Measurements from ENCODE around the gene RGS3. TPM values are rescaled to one million over a fixed set of nuclear protein-coding genes. Genes with fewer than 3 reads are reported as not detected.

The RGS3 gene
- total RNA-seq, 1 experiment from 2014 or later = 35.8 TPM

GRCh38 chr9:113573046-113573958 is 109.8 kb downstream of the RGS3 start:
- peaks cover 29% of the 10 kb centered on the region for H3K4me1 ChIP-seq
- no peaks in the 10 kb centered on the region for H3K27me3 ChIP-seq
- H3K36me3 ChIP-seq = 0 out of 2 replicates have a peak, but pooled peaks cover 5% of the 10 kb centered on the region
- H3K4me3 ChIP-seq = no peak overlapping the region
- H3K9me3 ChIP-seq (replicated peaks) = peaks cover 5% of the 10 kb centered on the region
- no peak for DNase-seq
- H3K27ac ChIP-seq = no peak overlapping the region

GRCh38 chr9:113573959-113574352 is 110.4 kb downstream of the RGS3 start:
- Histone ChIP-seq H3K27me3 (no peaks in the 10 kb centered on the region), H3K9me3 (replicated peaks) (peaks cover 5% of the 10 kb centered on the region), H3K36me3 (0 out of 2 replicates have a peak, but pooled peaks cover 5% of the 10 kb centered on the region), H3K4me3 (no peak overlapping the region), H3K27ac (no peak overlapping the region), H3K4me1 (peaks cover 28% of the 10 kb centered on the region)
- DNase-seq = no peak

DNA sequence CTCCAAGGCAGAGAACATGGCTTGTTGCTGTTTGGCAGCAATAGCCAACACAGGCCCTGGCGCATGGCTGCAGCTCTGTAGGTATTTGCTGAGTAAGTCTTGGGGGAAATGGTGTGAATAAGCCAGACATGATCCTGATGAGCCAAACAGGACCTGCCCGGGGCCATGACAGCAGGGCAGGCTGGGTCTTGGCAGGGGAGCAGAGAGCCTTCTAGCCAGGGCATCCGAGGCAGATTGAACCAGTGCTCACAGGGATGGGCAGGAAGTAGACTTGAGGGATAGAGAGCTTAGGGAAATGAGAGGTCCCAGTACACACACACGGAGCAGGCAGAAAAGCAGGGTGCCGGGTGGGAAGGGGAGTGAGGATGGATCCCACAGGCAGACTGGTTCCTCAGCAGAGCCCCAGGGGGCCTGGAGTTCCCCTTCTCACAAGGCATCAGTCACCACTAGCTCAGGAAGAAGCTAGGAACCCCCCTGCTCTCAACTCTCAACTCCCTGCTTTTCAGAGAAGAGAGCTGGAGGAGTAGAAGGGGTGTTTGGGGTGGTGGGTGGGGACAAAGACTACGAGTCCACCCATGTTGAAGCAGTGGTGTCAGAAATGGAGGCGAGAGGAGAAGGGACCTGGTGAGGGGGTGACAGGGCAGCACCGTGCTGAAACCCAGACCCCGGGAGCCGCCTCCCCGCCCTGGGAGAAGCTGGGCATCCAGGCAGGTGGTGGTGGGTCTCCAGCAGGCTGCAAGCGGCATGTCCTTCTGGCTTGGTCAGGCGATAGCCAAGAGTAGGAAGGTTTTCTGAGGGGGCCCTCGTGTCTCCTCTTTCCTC is 111.1 kb downstream of the RGS3 start:
- H3K36me3 ChIP-seq = 0 out of 2 replicates have a peak, but pooled peaks cover 5% of the 10 kb centered on the region
- no peak overlapping the region for H3K27ac ChIP-seq
- no peak overlapping the region for H3K4me3 ChIP-seq
- peaks cover 5% of the 10 kb centered on the region for H3K9me3 ChIP-seq (replicated peaks)
- DNase-seq = no peak
- peaks cover 27% of the 10 kb centered on the region for H3K4me1 ChIP-seq
- no peaks in the 10 kb centered on the region for H3K27me3 ChIP-seq

DNA sequence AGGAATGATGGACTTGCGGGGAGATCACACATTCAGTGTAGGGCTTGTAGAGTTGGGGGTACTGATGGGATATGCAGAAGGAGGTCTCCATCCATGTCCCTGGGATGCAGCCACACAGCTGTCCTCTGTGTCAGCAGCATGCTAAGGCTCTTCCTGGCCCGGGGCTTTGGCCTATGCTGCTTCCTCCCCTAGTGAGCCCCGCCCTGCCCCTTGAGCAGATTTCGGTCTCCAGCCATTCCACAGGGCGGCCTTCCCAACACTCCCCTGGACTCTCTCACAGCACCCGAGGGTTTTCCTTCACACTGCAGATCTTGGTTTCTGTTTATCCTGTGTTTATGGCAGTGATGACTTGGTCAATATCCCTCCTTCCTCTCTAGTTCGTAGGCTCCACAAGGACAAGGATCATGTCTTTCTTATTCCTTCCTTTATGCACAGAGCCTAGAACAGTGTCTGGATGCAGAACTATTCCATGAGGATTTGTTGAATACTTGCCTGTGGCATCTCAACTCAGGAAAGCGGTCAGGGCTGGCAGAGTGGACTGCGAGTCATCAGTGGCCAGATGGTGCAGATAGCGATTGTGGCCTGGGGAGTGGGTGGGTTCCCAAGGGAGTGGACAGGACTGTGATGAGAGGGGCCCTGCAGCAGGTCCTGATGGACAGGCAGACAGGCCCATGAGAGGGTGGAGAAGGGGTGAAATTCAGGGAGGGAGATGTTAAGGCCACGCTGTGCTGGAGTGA is 114.2 kb downstream of the RGS3 start:
- peaks cover 45% of the 10 kb centered on the region for H3K4me1 ChIP-seq

DNA sequence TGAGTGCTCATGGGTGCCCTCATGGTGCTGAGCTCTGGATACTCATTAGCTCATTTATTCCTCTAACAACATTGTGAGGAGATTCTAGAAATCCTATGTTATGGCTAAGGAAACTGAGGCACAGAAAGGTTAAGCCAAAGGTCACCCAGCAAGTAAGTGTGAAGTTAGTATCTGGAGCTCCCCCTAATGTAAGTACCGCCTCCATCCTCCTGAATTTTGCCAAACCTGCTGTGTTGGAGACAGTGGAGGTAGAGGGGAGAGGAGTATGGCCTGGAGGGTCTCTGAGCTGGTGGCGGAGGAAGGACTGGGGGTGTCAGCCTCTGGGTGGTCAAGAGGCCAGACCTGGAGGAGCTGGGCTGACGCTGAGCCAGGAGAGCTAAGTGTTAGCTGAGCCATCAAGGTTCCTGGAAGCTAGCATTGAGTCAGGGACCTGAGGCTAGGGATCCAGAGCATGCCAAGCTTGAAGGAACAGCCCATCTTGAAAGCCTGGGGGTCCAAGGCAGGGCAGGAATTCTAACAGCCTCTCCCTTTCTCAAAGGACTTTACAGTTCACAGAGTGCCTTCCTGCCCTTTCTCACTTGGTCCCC is 114.8 kb downstream of the RGS3 start:
- Histone ChIP-seq H3K9me3 (replicated peaks) (no peaks in the 10 kb centered on the region), H3K36me3 (peaks cover 3% of the 10 kb centered on the region; the same call in 1 of the 2 replicates), H3K4me1 (peaks cover 45% of the 10 kb centered on the region), H3K4me3 (no peak overlapping the region), H3K27ac (peak overlapping the region; percentile 97), H3K27me3 (no peaks in the 10 kb centered on the region)
- no peak for DNase-seq

More for the DNA sequence above, 114.2 kb downstream of the RGS3 start:
- Histone ChIP-seq H3K9me3 (replicated peaks) (no peaks in the 10 kb centered on the region), H3K27ac (peak overlapping the region; percentile 97), H3K27me3 (no peaks in the 10 kb centered on the region), H3K36me3 (peaks cover 3% of the 10 kb centered on the region; the same call in 1 of the 2 replicates), H3K4me3 (no peak overlapping the region)
- peak; percentile 68 to 77 for DNase-seq

GRCh38 chr9:113578882-113579282 is 115.4 kb downstream of the RGS3 start:
- Histone ChIP-seq H3K4me1 (peaks cover 45% of the 10 kb centered on the region), H3K4me3 (peak overlapping the region; percentile 4), H3K9me3 (replicated peaks) (no peaks in the 10 kb centered on the region), H3K36me3 (peaks cover 6% of the 10 kb centered on the region), H3K27me3 (no peaks in the 10 kb centered on the region), H3K27ac (peak overlapping the region; percentile 97)
- DNase-seq = peak; percentile 98 to 99

DNA sequence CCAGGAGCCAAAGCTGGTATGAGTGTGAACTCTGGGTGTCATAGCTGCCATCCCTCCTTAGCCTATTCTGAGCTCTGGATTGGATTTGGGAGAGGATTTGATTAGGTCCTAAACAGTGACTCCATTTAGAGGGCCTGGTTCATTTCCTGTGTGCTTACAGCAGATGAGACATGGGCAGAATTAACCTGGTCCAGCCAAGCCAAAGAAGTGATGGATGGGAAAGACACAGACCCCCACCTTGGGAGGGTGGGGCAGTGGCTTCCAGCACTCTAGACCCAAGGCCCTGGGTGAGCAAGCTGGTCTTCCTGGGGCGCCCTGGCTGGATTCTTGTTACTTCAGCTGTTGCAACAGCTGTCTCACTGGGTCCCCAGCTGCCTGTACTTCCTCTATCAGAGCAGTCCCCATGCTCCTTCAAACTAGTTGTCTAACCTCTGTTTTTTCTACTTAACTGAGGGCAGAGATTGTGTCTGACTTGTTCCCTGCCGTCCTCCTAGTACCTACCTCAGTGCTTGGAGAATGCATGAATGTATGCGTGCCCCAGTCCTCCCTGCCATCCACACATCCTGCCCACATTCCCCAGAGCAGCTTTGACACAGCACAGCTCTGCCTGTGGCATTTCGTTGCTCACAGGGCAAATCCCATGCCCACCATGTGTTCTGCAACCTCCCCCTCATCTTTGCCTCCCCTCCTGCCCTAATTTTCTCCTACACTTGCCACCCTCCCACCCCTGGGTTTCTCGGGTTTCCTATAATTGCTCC is 115.9 kb downstream of the RGS3 start:
- Histone ChIP-seq H3K4me1 (peaks cover 45% of the 10 kb centered on the region), H3K9me3 (replicated peaks) (no peaks in the 10 kb centered on the region), H3K27ac (peak overlapping the region; percentile 97), H3K4me3 (peak overlapping the region; percentile 4), H3K27me3 (no peaks in the 10 kb centered on the region), H3K36me3 (peaks cover 12% of the 10 kb centered on the region)
- peak; percentile 98 to 99 for DNase-seq

DNA sequence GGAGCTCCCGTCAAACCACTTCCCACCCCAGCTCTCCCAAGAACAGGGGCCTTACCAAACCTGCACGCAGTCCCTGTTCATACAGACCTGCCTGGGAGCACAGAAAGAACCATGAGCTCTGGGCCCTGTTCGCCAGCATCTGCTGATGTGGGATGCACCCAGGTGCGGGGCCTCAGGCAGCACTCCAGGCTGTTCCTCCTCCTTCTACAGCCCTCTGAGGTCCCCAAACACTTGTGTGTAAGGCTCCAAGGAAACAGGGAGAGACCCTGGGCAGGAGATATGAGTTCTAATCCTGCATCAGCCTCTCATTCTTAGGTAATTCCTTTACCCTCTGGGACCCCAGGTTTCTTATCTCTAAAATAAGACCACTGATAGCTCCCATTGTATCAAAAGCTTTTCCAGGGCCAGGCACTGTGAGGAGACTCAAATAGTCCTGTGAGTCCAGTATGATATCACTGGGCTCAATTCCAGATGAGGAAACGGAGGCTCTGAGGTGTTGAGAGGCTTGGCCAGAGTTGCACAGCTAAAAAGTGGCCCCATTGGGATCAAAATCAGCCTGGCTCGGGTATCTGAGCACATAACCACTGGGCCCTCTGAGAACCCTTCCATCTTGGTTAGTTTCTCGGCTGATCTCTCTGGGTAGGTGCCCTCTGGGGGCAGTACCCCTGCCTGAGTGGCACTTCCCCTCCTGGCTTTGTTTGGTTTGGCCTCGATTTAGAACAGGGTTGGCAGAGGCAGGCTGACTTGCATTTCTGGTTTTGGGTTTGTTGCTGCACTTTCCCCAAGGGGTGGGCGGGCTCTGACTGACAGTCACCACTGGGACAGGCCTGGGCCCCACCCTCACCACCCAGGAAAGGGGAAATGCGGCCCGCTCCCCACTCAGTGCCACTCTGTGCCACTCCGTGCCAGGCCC is 116.8 kb downstream of the RGS3 start:
- Histone ChIP-seq H3K4me3 (no peak overlapping the region), H3K4me1 (peaks cover 45% of the 10 kb centered on the region), H3K9me3 (replicated peaks) (no peaks in the 10 kb centered on the region), H3K27me3 (no peaks in the 10 kb centered on the region), H3K36me3 (peaks cover 20% of the 10 kb centered on the region), H3K27ac (peak overlapping the region; percentile 97)
- peak; percentile 50 to 86 for DNase-seq

DNA sequence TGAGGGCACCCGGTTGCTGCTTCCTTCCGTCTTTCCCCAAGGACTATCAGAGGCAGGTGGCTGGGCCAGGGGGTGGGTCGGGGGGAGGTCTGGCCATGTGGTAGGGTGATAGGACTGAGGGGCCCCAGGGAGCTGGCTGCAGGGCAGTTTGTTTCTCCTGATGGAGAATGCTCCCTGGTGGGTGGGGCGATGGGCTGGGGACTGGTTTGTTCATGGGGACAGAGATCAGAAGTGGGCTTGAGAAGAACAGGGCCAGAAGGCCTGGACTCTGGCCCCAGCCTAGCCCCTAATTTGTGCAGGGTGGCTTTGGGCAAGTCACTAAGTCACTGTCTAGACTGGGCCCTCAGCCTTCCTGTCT is 117.4 kb downstream of the RGS3 start:
- H3K4me3 ChIP-seq = no peak overlapping the region
- H3K27ac ChIP-seq = peak overlapping the region; percentile 97

GRCh38 chr9:113581865-113582697 is 118.6 kb downstream of the RGS3 start:
- Histone ChIP-seq H3K4me3 (no peak overlapping the region), H3K36me3 (peaks cover 22% of the 10 kb centered on the region), H3K9me3 (replicated peaks) (no peaks in the 10 kb centered on the region), H3K4me1 (peaks cover 43% of the 10 kb centered on the region), H3K27me3 (no peaks in the 10 kb centered on the region), H3K27ac (peak overlapping the region; percentile 97)
- peak; percentile 59 to 72 for DNase-seq

More for the DNA sequence above, 117.4 kb downstream of the RGS3 start:
- Histone ChIP-seq H3K9me3 (replicated peaks) (no peaks in the 10 kb centered on the region), H3K36me3 (peaks cover 22% of the 10 kb centered on the region), H3K27me3 (no peaks in the 10 kb centered on the region), H3K4me1 (peaks cover 45% of the 10 kb centered on the region)
- DNase-seq = peak; percentile 49 to 53

- Histone ChIP-seq H3K27me3 (no peaks in the 10 kb centered on the region), H3K27ac (no peak overlapping the region), H3K4me3 (no peak overlapping the region), H3K4me1 (peaks cover 37% of the 10 kb centered on the region), H3K36me3 (peaks cover 22% of the 10 kb centered on the region), H3K9me3 (replicated peaks) (no peaks in the 10 kb centered on the region)
- DNase-seq = no peak
Observed at GRCh38 chr9:113582698-113583200, 119.2 kb downstream of the RGS3 start.

All from SJCRH30 (cell line).